ENCODE data around the gene GRID2. TPM values are rescaled to one million over a fixed set of nuclear protein-coding genes. Genes with fewer than 3 reads are reported as not detected.

Gene GRID2
- total and polyA plus RNA-seq, 7 experiments from 2014 or later, result not detected

- ChIA-PET CTCF (no interaction called here), POLR2A (interaction anchor here (0.6 kb wide), 1 partner anchor 11 kb away, joined by 3 read pairs; no protein-coding TSS in a partner anchor)
- intact Hi-C loops (cut with micrococcal nuclease), result no loop called here
- no peaks in the 10 kb centered on the region for H3K36me3 ChIP-seq (ENCODE audit: control insufficient read depth in 2 of 3, insufficient read depth in 3 of 3, low read length in 3 of 3)
- ATAC-seq (no peak), DNase-seq (no peak)
- H3K4me3 ChIP-seq (ENCODE audit: low read length), result no peak overlapping the region
- Mint-ChIP-seq H3K4me3 (no peak overlapping the region), H3K36me3 (no peaks in the 10 kb centered on the region), H3K27ac (no peak overlapping the region), H3K27me3 (no peaks in the 10 kb centered on the region), H3K4me1 (no peaks in the 10 kb centered on the region), H3K9me3 (peaks cover 0 to 5% (median 0%) of the 10 kb centered on the region in 11 donors)
- H3K27me3 ChIP-seq (ENCODE audit: control insufficient read depth in 2 of 2, insufficient read depth in 2 of 2, low read length in 2 of 2), result no peaks in the 10 kb centered on the region
- no peaks in the 10 kb centered on the region for H3K9me3 ChIP-seq (ENCODE audit: control insufficient read depth in 2 of 3, low read length in 3 of 3)
- no peaks in the 10 kb centered on the region for H3K4me1 ChIP-seq (ENCODE audit: control insufficient read depth in 2 of 2, insufficient read depth in 2 of 2, low read length in 2 of 2)
- no peak overlapping the region for H3K27ac ChIP-seq (ENCODE audit: low read depth, low read length)
Measured at GRCh38 chr4:92996533-92996932, 692.8 kb downstream of the GRID2 start.

DNA sequence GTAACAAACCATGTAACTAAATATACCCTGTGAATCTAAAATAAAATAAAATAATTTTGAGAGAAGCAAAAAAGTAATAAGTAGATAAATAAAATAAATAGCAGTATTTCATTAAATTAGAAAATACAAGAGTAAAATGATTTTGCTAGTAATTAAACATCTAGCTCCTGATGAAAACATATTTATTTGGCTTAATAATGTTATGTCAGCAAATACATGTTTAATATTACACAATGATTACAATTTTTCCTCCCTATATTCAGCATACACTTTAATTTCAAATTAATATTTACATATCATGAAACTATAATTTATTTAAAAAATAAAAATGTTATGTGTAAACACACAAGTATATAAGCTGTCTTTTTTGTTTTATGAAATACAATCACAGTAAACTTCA is 697.1 kb downstream of the GRID2 start:
- Mint-ChIP-seq H3K27me3 (no peaks in the 10 kb centered on the region), H3K9me3 (peaks cover 0 to 6% (median 0%) of the 10 kb centered on the region in 11 donors), H3K4me3 (no peak overlapping the region), H3K36me3 (no peaks in the 10 kb centered on the region), H3K4me1 (no peaks in the 10 kb centered on the region), H3K27ac (no peak overlapping the region)
- DNase-seq, result no peak
- Histone ChIP-seq H3K4me1 (ENCODE audit: control insufficient read depth in 2 of 2, insufficient read depth in 2 of 2, low read length in 2 of 2) (no peaks in the 10 kb centered on the region), H3K4me3 (ENCODE audit: low read length) (no peak overlapping the region), H3K27me3 (ENCODE audit: control insufficient read depth in 2 of 2, insufficient read depth in 2 of 2, low read length in 2 of 2) (no peaks in the 10 kb centered on the region), H3K27ac (ENCODE audit: low read depth, low read length) (no peak overlapping the region), H3K9me3 (ENCODE audit: control insufficient read depth in 2 of 3, low read length in 3 of 3) (no peaks in the 10 kb centered on the region), H3K36me3 (ENCODE audit: control insufficient read depth in 2 of 3, insufficient read depth in 3 of 3, low read length in 3 of 3) (no peaks in the 10 kb centered on the region)
- CTCF ChIA-PET, result no interaction called here
- intact Hi-C loops (cut with micrococcal nuclease), result no loop called here
- ATAC-seq, result no peak
- POLR2A ChIA-PET, result no interaction called here

- ATAC-seq (no peak), DNase-seq (no peak)
- no peaks in the 10 kb centered on the region for H3K9me3 ChIP-seq (ENCODE audit: control insufficient read depth in 2 of 3, low read length in 3 of 3)
- intact Hi-C loops (cut with micrococcal nuclease), result no loop called here
- Mint-ChIP-seq H3K27me3 (no peaks in the 10 kb centered on the region), H3K9me3 (peaks cover 0 to 6% (median 0%) of the 10 kb centered on the region in 11 donors), H3K4me3 (no peak overlapping the region), H3K36me3 (no peaks in the 10 kb centered on the region), H3K4me1 (no peaks in the 10 kb centered on the region), H3K27ac (no peak overlapping the region)
- H3K27ac ChIP-seq (ENCODE audit: low read depth, low read length), result no peak overlapping the region
- no peaks in the 10 kb centered on the region for H3K4me1 ChIP-seq (ENCODE audit: control insufficient read depth in 2 of 2, insufficient read depth in 2 of 2, low read length in 2 of 2)
- H3K27me3 ChIP-seq (ENCODE audit: control insufficient read depth in 2 of 2, insufficient read depth in 2 of 2, low read length in 2 of 2), result no peaks in the 10 kb centered on the region
- no peaks in the 10 kb centered on the region for H3K36me3 ChIP-seq (ENCODE audit: control insufficient read depth in 2 of 3, insufficient read depth in 3 of 3, low read length in 3 of 3)
- H3K4me3 ChIP-seq (ENCODE audit: low read length), result no peak overlapping the region
- ChIA-PET CTCF (no interaction called here), POLR2A (no interaction called here)
Measured at GRCh38 chr4:93002240-93002639, 698.5 kb downstream of the GRID2 start.

- H3K4me3 ChIP-seq (ENCODE audit: low read length), result no peak overlapping the region
- H3K9me3 ChIP-seq (ENCODE audit: control insufficient read depth in 2 of 3, low read length in 3 of 3), result no peaks in the 10 kb centered on the region
- Mint-ChIP-seq H3K4me3 (no peak overlapping the region), H3K27me3 (no peaks in the 10 kb centered on the region), H3K4me1 (no peaks in the 10 kb centered on the region), H3K27ac (no peak overlapping the region), H3K9me3 (peaks cover 0 to 19% (median 3%) of the 10 kb centered on the region in 11 donors), H3K36me3 (no peaks in the 10 kb centered on the region)
- CTCF ChIA-PET, result no interaction called here
- no peaks in the 10 kb centered on the region for H3K36me3 ChIP-seq (ENCODE audit: control insufficient read depth in 2 of 3, insufficient read depth in 3 of 3, low read length in 3 of 3)
- DNase-seq (no peak), ATAC-seq (no peak)
- intact Hi-C loops (cut with micrococcal nuclease), result no loop called here
- H3K27me3 ChIP-seq (ENCODE audit: control insufficient read depth in 2 of 2, insufficient read depth in 2 of 2, low read length in 2 of 2), result no peaks in the 10 kb centered on the region
- H3K4me1 ChIP-seq (ENCODE audit: control insufficient read depth in 2 of 2, insufficient read depth in 2 of 2, low read length in 2 of 2), result no peaks in the 10 kb centered on the region
- no peak overlapping the region for H3K27ac ChIP-seq (ENCODE audit: low read depth, low read length)
- POLR2A ChIA-PET, result no interaction called here
Measured at GRCh38 chr4:93016350-93016749, 712.6 kb downstream of the GRID2 start.

- Mint-ChIP-seq H3K4me1 (no peaks in the 10 kb centered on the region), H3K4me3 (no peak overlapping the region), H3K27ac (no peak overlapping the region), H3K9me3 (peaks cover 0 to 11% (median 0%) of the 10 kb centered on the region in 11 donors), H3K36me3 (no peaks in the 10 kb centered on the region), H3K27me3 (no peaks in the 10 kb centered on the region)
- Histone ChIP-seq H3K36me3 (ENCODE audit: control insufficient read depth in 2 of 3, insufficient read depth in 3 of 3, low read length in 3 of 3) (no peaks in the 10 kb centered on the region), H3K27ac (ENCODE audit: low read depth, low read length) (no peak overlapping the region), H3K4me1 (ENCODE audit: control insufficient read depth in 2 of 2, insufficient read depth in 2 of 2, low read length in 2 of 2) (no peaks in the 10 kb centered on the region), H3K4me3 (ENCODE audit: low read length) (no peak overlapping the region), H3K9me3 (ENCODE audit: control insufficient read depth in 2 of 3, low read length in 3 of 3) (no peaks in the 10 kb centered on the region), H3K27me3 (ENCODE audit: control insufficient read depth in 2 of 2, insufficient read depth in 2 of 2, low read length in 2 of 2) (no peaks in the 10 kb centered on the region)
- ChIA-PET CTCF (no interaction called here), POLR2A (no interaction called here)
- no peak for ATAC-seq
- intact Hi-C loops (cut with micrococcal nuclease), result no loop called here
- DNase-seq, result no peak
Measured at GRCh38 chr4:93018243-93018642, 714.5 kb downstream of the GRID2 start.

DNA sequence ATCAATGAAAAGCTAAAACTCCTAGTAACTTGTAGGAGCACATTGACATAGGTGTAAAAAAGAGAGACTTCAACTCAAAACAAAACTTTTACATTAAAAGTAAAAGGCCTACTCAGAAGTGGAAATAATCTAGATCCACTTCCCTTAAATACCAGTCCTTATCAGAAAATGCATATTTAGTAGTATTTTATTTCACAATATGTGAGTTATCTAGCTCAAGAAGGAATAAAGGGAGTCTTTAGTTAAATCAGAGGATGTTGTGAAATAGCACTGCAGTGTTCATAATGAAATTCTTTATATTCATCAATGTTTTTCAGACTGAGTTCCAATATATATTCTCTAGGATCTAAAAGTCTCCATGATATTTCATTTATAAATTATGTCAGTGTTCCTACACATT is 715.0 kb downstream of the GRID2 start:
- Mint-ChIP-seq H3K27me3 (no peaks in the 10 kb centered on the region), H3K4me1 (no peaks in the 10 kb centered on the region), H3K9me3 (peaks cover 0 to 11% (median 0%) of the 10 kb centered on the region in 11 donors), H3K4me3 (no peak overlapping the region), H3K27ac (no peak overlapping the region), H3K36me3 (no peaks in the 10 kb centered on the region)
- H3K36me3 ChIP-seq (ENCODE audit: control insufficient read depth in 2 of 3, insufficient read depth in 3 of 3, low read length in 3 of 3), result no peaks in the 10 kb centered on the region
- H3K4me3 ChIP-seq (ENCODE audit: low read length), result no peak overlapping the region
- no peaks in the 10 kb centered on the region for H3K4me1 ChIP-seq (ENCODE audit: control insufficient read depth in 2 of 2, insufficient read depth in 2 of 2, low read length in 2 of 2)
- ChIA-PET POLR2A (no interaction called here), CTCF (no interaction called here)
- H3K27me3 ChIP-seq (ENCODE audit: control insufficient read depth in 2 of 2, insufficient read depth in 2 of 2, low read length in 2 of 2), result no peaks in the 10 kb centered on the region
- no peaks in the 10 kb centered on the region for H3K9me3 ChIP-seq (ENCODE audit: control insufficient read depth in 2 of 3, low read length in 3 of 3)
- intact Hi-C loops (cut with micrococcal nuclease), result no loop called here
- DNase-seq (no peak), ATAC-seq (no peak)
- no peak overlapping the region for H3K27ac ChIP-seq (ENCODE audit: low read depth, low read length)

DNA sequence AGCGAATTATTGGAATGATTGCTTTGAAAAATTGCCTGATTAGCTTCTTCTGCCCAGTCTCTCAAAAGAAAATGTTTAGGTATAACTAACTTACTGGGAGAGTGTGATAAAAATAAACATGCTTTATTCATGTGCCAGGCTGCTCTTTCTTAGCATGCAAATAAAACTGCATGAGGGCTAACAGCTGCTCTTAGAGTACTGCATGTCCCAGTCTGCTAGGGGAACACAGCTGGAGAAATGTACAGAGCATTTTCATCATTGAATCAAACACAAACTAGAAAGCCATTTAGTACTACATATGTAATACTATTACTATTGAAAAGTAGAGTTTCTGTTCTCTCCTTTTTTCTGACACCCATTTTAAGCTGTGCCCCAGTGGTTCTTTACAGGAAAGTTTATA is 726.0 kb downstream of the GRID2 start:
- ATAC-seq (no peak), DNase-seq (no peak)
- no peaks in the 10 kb centered on the region for H3K4me1 Mint-ChIP-seq
- intact Hi-C loops (cut with micrococcal nuclease), result no loop called here
- POLR2A ChIA-PET, result no interaction called here
- no peak overlapping the region for H3K4me3 Mint-ChIP-seq
- no peaks in the 10 kb centered on the region for H3K36me3 Mint-ChIP-seq
- CTCF ChIA-PET, result no interaction called here
- no peaks in the 10 kb centered on the region for H3K4me1 ChIP-seq (ENCODE audit: control insufficient read depth in 2 of 2, insufficient read depth in 2 of 2, low read length in 2 of 2)
- no peak overlapping the region for H3K27ac ChIP-seq (ENCODE audit: low read depth, low read length)
- H3K27me3 Mint-ChIP-seq, result no peaks in the 10 kb centered on the region
- no peaks in the 10 kb centered on the region for H3K36me3 ChIP-seq (ENCODE audit: control insufficient read depth in 2 of 3, insufficient read depth in 3 of 3, low read length in 3 of 3)
- H3K9me3 ChIP-seq (ENCODE audit: control insufficient read depth in 2 of 3, low read length in 3 of 3), result peaks cover 0 to 5% (median 0%) of the 10 kb centered on the region in 3 experiments
- H3K4me3 ChIP-seq (ENCODE audit: low read length), result no peak overlapping the region
- no peak overlapping the region for H3K27ac Mint-ChIP-seq
- no peaks in the 10 kb centered on the region for H3K27me3 ChIP-seq (ENCODE audit: control insufficient read depth in 2 of 2, insufficient read depth in 2 of 2, low read length in 2 of 2)
- H3K9me3 Mint-ChIP-seq, result peaks cover 0 to 22% (median 4%) of the 10 kb centered on the region in 11 donors
